ENCODE data around the gene KCTD8.

The KCTD8 gene

DNA sequence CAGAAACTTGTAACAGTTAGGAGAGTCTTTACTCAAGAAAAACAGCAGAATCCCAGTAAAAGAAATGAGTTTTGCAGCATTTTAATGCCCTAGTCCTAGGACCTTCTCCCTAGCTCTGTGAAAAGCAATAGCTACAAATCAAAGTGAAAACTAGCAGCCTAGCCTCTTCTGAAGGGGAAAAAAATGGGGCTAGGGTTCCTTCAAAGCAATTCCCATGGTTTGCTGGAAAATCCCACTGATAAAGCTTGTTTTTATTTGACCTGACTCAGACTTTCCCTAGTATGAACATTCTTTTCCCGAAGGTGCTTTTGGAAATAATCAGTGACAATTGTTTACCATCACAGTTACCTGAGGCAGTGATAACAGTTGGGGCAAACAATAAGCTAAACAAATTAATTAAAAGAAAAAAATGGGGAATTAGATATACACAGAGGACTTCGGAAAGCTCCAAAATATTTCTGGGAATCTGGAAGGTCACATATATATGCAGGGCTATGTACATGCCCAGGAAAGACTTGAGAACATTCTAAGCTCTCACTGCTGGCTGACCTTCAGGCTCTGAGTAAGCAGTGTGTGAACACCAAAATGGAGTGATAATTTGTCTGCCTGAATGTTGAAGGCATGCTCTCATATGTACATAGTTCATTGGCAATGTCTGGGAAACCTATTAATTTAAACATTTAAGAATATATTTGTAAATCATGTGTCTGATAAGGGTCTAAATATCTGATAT is 285.9 kb downstream of the KCTD8 start:
- H3K4me3 Mint-ChIP-seq, result no peak overlapping the region
- H3K27ac Mint-ChIP-seq, result no peak overlapping the region
- CTCF ChIA-PET, result no interaction called here
- H3K36me3 Mint-ChIP-seq, result no peaks in the 10 kb centered on the region
- H3K4me1 Mint-ChIP-seq, result no peaks in the 10 kb centered on the region
- H3K27me3 Mint-ChIP-seq, result no peaks in the 10 kb centered on the region
- H3K9me3 Mint-ChIP-seq, result no peaks in the 10 kb centered on the region
- no peak for DNase-seq

DNA sequence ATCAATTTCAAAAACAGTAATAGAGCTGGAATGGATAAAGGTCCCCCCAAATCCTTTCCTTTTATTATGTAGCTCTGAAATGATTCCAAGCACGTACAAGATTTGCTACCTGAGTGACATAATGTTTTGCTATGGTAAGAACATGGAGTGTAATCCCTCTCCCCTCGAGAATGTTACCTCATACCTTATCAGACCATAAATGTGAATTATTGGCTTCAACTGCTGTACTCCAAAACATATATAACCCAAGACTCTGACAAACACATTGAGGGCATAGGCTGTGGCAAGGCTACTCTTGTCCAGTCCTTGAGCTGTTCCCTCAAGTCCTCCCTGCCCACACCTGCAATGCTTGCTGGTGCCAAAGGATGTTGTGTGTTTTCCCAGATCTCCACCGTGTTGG is 286.9 kb downstream of the KCTD8 start:
- no peaks in the 10 kb centered on the region for H3K4me1 Mint-ChIP-seq
- no peak overlapping the region for H3K4me3 Mint-ChIP-seq
- CTCF ChIA-PET, result no interaction called here
- no peak for DNase-seq
- H3K9me3 Mint-ChIP-seq, result no peaks in the 10 kb centered on the region
- no peaks in the 10 kb centered on the region for H3K27me3 Mint-ChIP-seq
- H3K36me3 Mint-ChIP-seq, result no peaks in the 10 kb centered on the region
- H3K27ac Mint-ChIP-seq, result no peak overlapping the region

- H3K9me3 Mint-ChIP-seq, result peaks cover 4% of the 10 kb centered on the region
- no peaks in the 10 kb centered on the region for H3K36me3 Mint-ChIP-seq
- H3K27me3 Mint-ChIP-seq, result no peaks in the 10 kb centered on the region
- no peak for DNase-seq
- no peaks in the 10 kb centered on the region for H3K4me1 Mint-ChIP-seq
- CTCF ChIA-PET, result no interaction called here
- H3K27ac Mint-ChIP-seq, result no peak overlapping the region
- no peak overlapping the region for H3K4me3 Mint-ChIP-seq
Measured at GRCh38 chr4:44160776-44161367, 287.7 kb downstream of the KCTD8 start.

DNA sequence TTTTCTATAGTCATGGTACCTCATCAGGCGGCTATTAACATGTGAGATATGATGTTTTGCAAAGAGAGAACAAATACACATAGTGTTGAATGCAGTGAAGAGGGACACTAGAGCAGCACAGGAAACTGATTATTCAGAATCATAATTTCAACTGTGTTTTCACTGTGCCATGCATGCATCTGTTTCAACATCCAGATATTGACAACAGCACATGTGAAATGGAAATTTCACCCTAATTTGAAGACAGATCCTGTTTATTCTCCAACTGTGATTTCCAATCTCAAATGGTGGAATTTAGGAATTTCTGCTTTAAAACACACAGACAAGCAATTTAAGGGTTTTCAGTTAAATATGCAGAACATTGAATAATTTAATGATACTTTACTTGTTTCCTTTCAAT is 288.6 kb downstream of the KCTD8 start:
- H3K27me3 Mint-ChIP-seq, result no peaks in the 10 kb centered on the region
- no peaks in the 10 kb centered on the region for H3K36me3 Mint-ChIP-seq
- DNase-seq, result no peak
- H3K4me1 Mint-ChIP-seq, result no peaks in the 10 kb centered on the region
- H3K27ac Mint-ChIP-seq, result no peak overlapping the region
- CTCF ChIA-PET, result no interaction called here
- H3K9me3 Mint-ChIP-seq, result peaks cover 4% of the 10 kb centered on the region
- no peak overlapping the region for H3K4me3 Mint-ChIP-seq

DNA sequence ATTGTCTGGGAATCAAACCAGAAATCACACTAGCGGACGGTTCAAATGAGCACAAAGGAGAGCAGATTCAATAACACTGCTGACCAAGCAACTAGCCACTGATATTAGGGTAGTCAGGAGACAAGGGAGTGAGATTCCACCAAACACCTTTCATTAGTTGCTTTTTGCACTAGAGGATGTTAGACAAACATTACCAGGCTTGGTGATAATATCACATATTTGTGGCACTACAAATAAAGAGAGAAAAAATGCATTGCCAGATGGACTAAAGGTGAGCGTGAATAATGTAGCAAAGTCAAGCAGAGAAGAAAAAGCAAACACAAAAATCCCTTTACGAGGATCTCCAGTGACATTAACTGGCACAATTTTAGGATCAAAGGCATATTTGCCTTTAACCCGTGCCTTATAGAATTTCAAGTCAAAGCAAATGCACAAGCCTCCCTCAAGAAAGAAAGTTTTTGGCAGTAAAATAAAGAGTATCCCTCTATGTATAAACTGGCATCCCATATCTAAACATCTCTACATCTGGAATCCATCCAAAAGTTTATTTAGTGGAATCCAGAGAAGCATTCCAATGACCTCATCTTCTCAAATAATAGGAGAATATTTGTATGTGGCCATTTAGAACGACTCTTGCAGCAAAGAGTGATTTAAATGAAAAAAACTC is 290.9 kb downstream of the KCTD8 start:
- no peaks in the 10 kb centered on the region for H3K27me3 Mint-ChIP-seq
- H3K9me3 Mint-ChIP-seq, result peaks cover 4% of the 10 kb centered on the region
- DNase-seq, result no peak
- H3K4me1 Mint-ChIP-seq, result no peaks in the 10 kb centered on the region
- no peak overlapping the region for H3K27ac Mint-ChIP-seq
- H3K4me3 Mint-ChIP-seq, result no peak overlapping the region
- CTCF ChIA-PET, result no interaction called here
- no peaks in the 10 kb centered on the region for H3K36me3 Mint-ChIP-seq

DNA sequence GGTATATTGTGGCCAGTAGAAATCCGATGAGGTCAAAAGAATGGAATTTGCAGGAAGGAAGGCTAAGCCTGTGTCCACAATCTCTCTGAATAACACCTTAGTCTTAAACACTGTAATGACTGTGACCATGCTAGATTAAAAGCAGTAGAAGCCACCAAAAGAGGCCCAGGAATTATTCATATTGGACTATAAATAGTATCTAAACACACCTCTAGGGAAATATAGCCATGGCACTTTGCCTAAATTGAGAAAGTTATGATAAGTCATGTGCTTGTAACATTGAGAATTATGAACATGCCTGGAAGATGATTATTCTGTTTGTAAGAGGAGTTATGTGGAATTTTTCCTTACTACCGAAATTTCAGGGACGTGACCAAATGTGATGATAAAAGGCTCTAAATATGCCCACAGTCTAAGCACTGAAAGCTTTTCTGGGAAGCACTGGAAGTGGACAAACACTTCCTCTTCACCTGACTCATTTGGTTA is 298.5 kb downstream of the KCTD8 start:
- Mint-ChIP-seq H3K27me3 (no peaks in the 10 kb centered on the region), H3K36me3 (no peaks in the 10 kb centered on the region), H3K27ac (no peak overlapping the region), H3K4me1 (no peaks in the 10 kb centered on the region), H3K9me3 (no peaks in the 10 kb centered on the region), H3K4me3 (no peak overlapping the region)
- no peak for DNase-seq
- CTCF ChIA-PET, result no interaction called here

- Mint-ChIP-seq H3K4me3 (no peak overlapping the region), H3K27me3 (no peaks in the 10 kb centered on the region), H3K4me1 (no peaks in the 10 kb centered on the region), H3K9me3 (no peaks in the 10 kb centered on the region), H3K36me3 (no peaks in the 10 kb centered on the region), H3K27ac (no peak overlapping the region)
- no peak for DNase-seq
- CTCF ChIA-PET, result no interaction called here
Measured at GRCh38 chr4:44149282-44149681, 299.3 kb downstream of the KCTD8 start.

- DNase-seq, result no peak
- CTCF ChIA-PET, result no interaction called here
- Mint-ChIP-seq H3K36me3 (no peaks in the 10 kb centered on the region), H3K4me3 (no peak overlapping the region), H3K9me3 (no peaks in the 10 kb centered on the region), H3K27me3 (no peaks in the 10 kb centered on the region), H3K27ac (no peak overlapping the region), H3K4me1 (no peaks in the 10 kb centered on the region)
Measured at GRCh38 chr4:44147571-44148075, 301.0 kb downstream of the KCTD8 start.

GRCh38 chr4:44146516-44146915 is 302.1 kb downstream of the KCTD8 start:
- Mint-ChIP-seq H3K4me1 (no peaks in the 10 kb centered on the region), H3K36me3 (no peaks in the 10 kb centered on the region), H3K4me3 (no peak overlapping the region), H3K9me3 (no peaks in the 10 kb centered on the region), H3K27me3 (no peaks in the 10 kb centered on the region), H3K27ac (no peak overlapping the region)
- no peak for DNase-seq
- CTCF ChIA-PET, result no interaction called here

DNA sequence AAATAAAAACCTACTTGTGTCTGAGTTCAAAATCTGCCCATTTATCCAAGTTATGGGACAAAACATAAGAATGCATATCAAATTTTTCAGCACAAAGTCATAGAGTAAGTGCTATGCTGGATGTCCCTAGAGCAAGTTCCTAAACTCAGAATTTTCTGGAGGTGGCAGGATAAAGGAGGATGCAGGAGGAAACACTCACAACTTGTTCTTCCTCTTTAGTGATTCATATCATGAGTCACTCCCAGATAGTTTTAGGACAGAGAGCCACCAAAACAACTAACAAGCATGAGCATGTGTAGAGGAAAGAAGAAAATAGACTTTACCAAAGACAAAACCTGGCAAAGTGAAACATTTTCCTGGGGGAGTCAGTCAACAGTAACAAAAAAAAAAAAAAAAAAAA is 302.7 kb downstream of the KCTD8 start:
- Mint-ChIP-seq H3K27ac (no peak overlapping the region), H3K27me3 (no peaks in the 10 kb centered on the region), H3K9me3 (no peaks in the 10 kb centered on the region), H3K36me3 (no peaks in the 10 kb centered on the region), H3K4me3 (no peak overlapping the region), H3K4me1 (no peaks in the 10 kb centered on the region)
- no peak for DNase-seq
- CTCF ChIA-PET, result no interaction called here

GRCh38 chr4:44132526-44132925 is 316.1 kb downstream of the KCTD8 start:
- Mint-ChIP-seq H3K36me3 (no peaks in the 10 kb centered on the region), H3K27me3 (no peaks in the 10 kb centered on the region), H3K4me1 (no peaks in the 10 kb centered on the region), H3K4me3 (no peak overlapping the region), H3K9me3 (peaks cover 4% of the 10 kb centered on the region), H3K27ac (no peak overlapping the region)
- no peak for DNase-seq
- CTCF ChIA-PET, result no interaction called here

Data from activated naive CD4-positive, alpha-beta T cell treated with anti-CD3 and anti-CD28 coated beads, Interleukin-2, amount 10 ng/mL, durations not matched to agents 7 days and 5 days (primary cell).